Vagina (tissue), 2 donors: ENCODE measurements around the gene BLMH.

Experiments
- CTCF ChIP-seq, 3 experiments: fragments of 450-650 bp in 2 of 3; fragments of 200-600 bp in 1 of 3; sonication (generic) in 1 of 3; IDR thresholded peaks; one replicate each; pipeline ENCODE4 v1.5.1; 2017 to 2019; ENCODE audit warnings: antibody characterized with exemption in 3 of 3, mild to moderate bottlenecking in 2 of 3, moderate library complexity in 2 of 3
- POLR2AphosphoS5 ChIP-seq, 2 donors: sonication (generic); formaldehyde crosslinking; IDR thresholded peaks; one replicate each; pipeline ENCODE4 v1.9.0; 2017; ENCODE audit warnings: antibody characterized with exemption in 2 of 2, mild to moderate bottlenecking in 2 of 2, low read depth in 1 of 2; ENCODE audit not compliant: insufficient read depth in 1 of 2

- TF ChIP-seq CTCF (IDR thresholded peaks at IDR 0.05) (no peak), POLR2AphosphoS5 (IDR thresholded peaks at IDR 0.05; ENCODE audit: insufficient read depth in 1 of 2, low read depth in 1 of 2) (no peak)
Observed at GRCh38 chr17:30243568-30243967, 48.2 kb downstream of the BLMH start.
